Endothelial cell of umbilical vein (primary cell): ENCODE results near the gene ZNF813. TPM values are rescaled to one million over a fixed set of nuclear protein-coding genes. Genes with fewer than 3 reads are reported as not detected.

Experiments used
- BruUV-seq: library from RNA; stranded (reverse); fragments of 400-500 nt; replicated peaks from 2 replicates; lab custom pipeline; 2021; lab: Mats Ljungman, UMichigan
- CTCF ChIA-PET: fragments of 300-600, 350-600 bp; sonication (Branson Sonifier 250); formaldehyde crosslinking; loops from one replicate; lab custom pipeline; 2021; ENCODE audit warnings: antibody characterized with exemption, inconsistent platforms; lab: Charles Lee
- POLR2A ChIA-PET: fragments of 300-600, 350-600 bp; sonication (Branson Sonifier 250); formaldehyde crosslinking; loops from one replicate; lab custom pipeline; 2021; ENCODE audit warnings: antibody characterized with exemption, inconsistent platforms; lab: Charles Lee
- DNase-seq: peaks from one replicate; pipeline ENCODE4 v3.0.0-alpha.2; 2011; ENCODE audit warnings: low read depth, low spot score
- FAIRE-seq: peaks from 2 replicates; lab custom pipeline; 2011; peaks lifted over from hg19 to GRCh38; lab: Jason Lieb, UNC
- H2AFZ ChIP-seq: 2 replicates; pipeline ENCODE4 v1.6.0; 2012; ENCODE audit warnings: low read depth, low read length, control low read depth, inconsistent platforms
- H3K27ac ChIP-seq: 2 replicates; pipeline ENCODE4 v1.5.1; 2011; ENCODE audit warnings: low read depth, mild to moderate bottlenecking, control low read depth, low read length, moderate library complexity; ENCODE audit not compliant: insufficient read depth
- H3K27me3 ChIP-seq, 2 experiments: 2 replicates each; pipeline versions ENCODE4 v1.6.0 to v1.6.1; 2011; ENCODE audit warnings: low read length in 2 of 2, mixed read lengths in 1 of 2; ENCODE audit not compliant: control insufficient read depth in 2 of 2, insufficient read depth in 2 of 2
- H3K36me3 ChIP-seq, 2 experiments: 2 replicates in 1 of 2; 3 replicates in 1 of 2; pipeline ENCODE4 v1.5.1; 2011; ENCODE audit warnings: low read length in 2 of 2, mild to moderate bottlenecking in 1 of 2, moderate library complexity in 1 of 2; ENCODE audit not compliant: control insufficient read depth in 2 of 2, insufficient read depth in 2 of 2; ENCODE audit errors: extremely low read depth in 1 of 2
- H3K4me1 ChIP-seq: 3 replicates; pipeline ENCODE4 v1.5.1; 2011; ENCODE audit warnings: mild to moderate bottlenecking, low read length; ENCODE audit not compliant: control insufficient read depth, insufficient read depth; ENCODE audit errors: extremely low read depth
- H3K4me2 ChIP-seq: 2 replicates; pipeline ENCODE4 v1.6.1; 2011; ENCODE audit warnings: low read length, control low read depth, mixed read lengths; ENCODE audit not compliant: insufficient read depth
- H3K4me3 ChIP-seq, 3 experiments: fragments of 200-600 bp in 1 of 3; sonication (generic), shearing (Covaris generic) in 1 of 3; replicated peaks in 1 of 3; 2 replicates each; pipeline ENCODE4 v1.5.1; 2011 to 2016; ENCODE audit warnings: control low read depth in 3 of 3, low read length in 3 of 3, mild to moderate bottlenecking in 2 of 3, inconsistent platforms in 1 of 3, low read depth in 1 of 3, moderate library complexity in 1 of 3; ENCODE audit not compliant: insufficient read depth in 1 of 3
- H3K79me2 ChIP-seq: 2 replicates; pipeline ENCODE4 v1.6.0; 2012; ENCODE audit warnings: low read length, inconsistent platforms; ENCODE audit not compliant: control insufficient read depth, insufficient read depth
- H3K9ac ChIP-seq: replicated peaks from 2 replicates; pipeline ENCODE3; 2011; ENCODE audit warnings: low read length, control low read depth; ENCODE audit not compliant: insufficient read depth; ENCODE audit errors: extremely low read depth
- H3K9me1 ChIP-seq: replicated peaks from 3 replicates; pipeline ENCODE4 v1.6.0; 2011; ENCODE audit warnings: mild to moderate bottlenecking, low read length; ENCODE audit not compliant: control insufficient read depth, insufficient read depth; ENCODE audit errors: extremely low read depth
- H3K9me3 ChIP-seq: replicated peaks from 2 replicates; pipeline ENCODE4 v1.5.1; 2012; ENCODE audit warnings: low read length, inconsistent platforms; ENCODE audit not compliant: control insufficient read depth, insufficient read depth
- H4K20me1 ChIP-seq: replicated peaks from 2 replicates; pipeline ENCODE3; 2011; ENCODE audit warnings: mild to moderate bottlenecking, low read length; ENCODE audit not compliant: control insufficient read depth, insufficient read depth; ENCODE audit errors: extremely low read depth
- CTCF ChIP-seq, 2 donors: IDR thresholded peaks; 1 replicate in 1 of 2; 2 replicates in 1 of 2; pipeline ENCODE4 v1.5.1; 2011; ENCODE audit warnings: low read length in 2 of 2, mild to moderate bottlenecking in 2 of 2, moderate library complexity in 2 of 2, control low read depth in 1 of 2, inconsistent platforms in 1 of 2, low read depth in 1 of 2; ENCODE audit not compliant: insufficient read depth in 1 of 2; ENCODE audit errors: extremely low read depth in 1 of 2
- EZH2 ChIP-seq: IDR thresholded peaks from 2 replicates; pipeline ENCODE4 v1.6.1; 2012; ENCODE audit warnings: borderline replicate concordance, low read depth, mild to moderate bottlenecking, moderate library complexity, low read length, inconsistent platforms; ENCODE audit not compliant: severe bottlenecking
- FOS ChIP-seq: IDR thresholded peaks from 2 replicates; pipeline ENCODE4 v1.6.1; 2011; ENCODE audit warnings: mild to moderate bottlenecking, low read length, moderate library complexity, borderline replicate concordance; ENCODE audit not compliant: insufficient read depth
- GATA2 ChIP-seq: IDR thresholded peaks from 2 replicates; pipeline ENCODE4 v1.7.0; 2011; ENCODE audit warnings: low read depth, mild to moderate bottlenecking, moderate library complexity, mixed read lengths, low read length; ENCODE audit not compliant: insufficient read length, insufficient read depth
- JUN ChIP-seq: IDR thresholded peaks from 2 replicates; pipeline ENCODE4 v1.6.1; 2011; ENCODE audit warnings: borderline replicate concordance, low read depth; ENCODE audit not compliant: insufficient read length, insufficient read depth
- MAX ChIP-seq: IDR thresholded peaks from 2 replicates; pipeline ENCODE4 v1.6.1; 2011; ENCODE audit not compliant: insufficient read depth, insufficient read length
- MYC ChIP-seq: IDR thresholded peaks from one replicate; pipeline ENCODE4 v1.6.1; 2011; ENCODE audit warnings: mild to moderate bottlenecking, low read depth, low read length
- POLR2A ChIP-seq: IDR thresholded peaks from 2 replicates; pipeline ENCODE4 v1.6.1; 2012; ENCODE audit warnings: low read depth, mild to moderate bottlenecking, control low read depth, low read length
- POLR2AphosphoS5 ChIP-seq: IDR thresholded peaks from 2 replicates; pipeline ENCODE4 v1.6.1; 2012; ENCODE audit warnings: low read depth, mild to moderate bottlenecking, control low read depth, low read length, moderate library complexity; ENCODE audit not compliant: insufficient read depth
- dilution Hi-C: fragments of 300-500 bp; cut with MboI; formaldehyde crosslinking; loops from one replicate; pipeline ENCODE4 v1.15.0; 2019; ENCODE audit warnings: low sequenced_read_pairs; ENCODE audit not compliant: extremely low pct_ligation_motif_present
- intact Hi-C: fragments of 100-400 bp; cut with micrococcal nuclease; formaldehyde crosslinking; loops from one replicate; pipeline ENCODE4 v1.10.0; 2022
- polyA plus RNA-seq, 4 experiments: library from polyadenylated mRNA; depleted of rRNA in 3 of 4; stranded (reverse) in 3 of 4; unstranded in 1 of 4; fragments of >200 nt; gene quantifications; 2 replicates each; pipeline versions ENCODE4 v1.2.1 to v1.2.3, GENCODE V29; 2011 to 2012; ENCODE audit warnings: missing spikeins in 1 of 4
- total RNA-seq: library from RNA; stranded (reverse); gene quantifications from 2 replicates; pipeline ENCODE4 v1.2.3, GENCODE V29; 2021

Gene ZNF813
- total and polyA plus RNA-seq, 2 donors (not counting 3 experiments of a cell fraction or from before 2014, with no cell fraction given), result 0.47 to 2.3 TPM

GRCh38 chr19:53537121-53537520 lies 69.6 kb downstream of the ZNF813 start:
- Histone ChIP-seq H3K79me2 (no peaks in the 10 kb centered on the region), H3K27ac (no peak overlapping the region), H3K4me3 (peak overlapping the region in 2 of 3 experiments; percentile 63 to 64), H3K27me3 (no peaks in the 10 kb centered on the region), H3K4me2 (peak overlapping the region; percentile 42), H3K36me3 (no peaks in the 10 kb centered on the region), H3K4me1 (no peaks in the 10 kb centered on the region), H3K9ac (no peak overlapping the region), H3K9me1 (no peaks in the 10 kb centered on the region), H4K20me1 (no peaks in the 10 kb centered on the region), H2AFZ (peak overlapping the region; percentile 65), H3K9me3 (no peaks in the 10 kb centered on the region)
- dilution Hi-C loops, result no loop called here
- DNase-seq (no peak), FAIRE-seq (no peak)
- intact Hi-C loops, result no loop called here
- no TSS peak for BruUV-seq
- CTCF ChIA-PET, result interaction anchor here (1.4 kb wide), 1 partner anchor 112 kb away, joined by 3 read pairs; no protein-coding TSS in a partner anchor
- no peak for TF ChIP-seq POLR2AphosphoS5
- no peak for TF ChIP-seq MAX
- no peak for TF ChIP-seq EZH2
- TF ChIP-seq MYC, result no peak
- TF ChIP-seq FOS, result no peak
- no peak for TF ChIP-seq JUN
- no peak for TF ChIP-seq CTCF (IDR thresholded peaks at IDR 0.05; ENCODE audit: extremely low read depth in 1 of 2, insufficient read depth in 1 of 2, low read depth in 1 of 2, low read length in 2 of 2)
- TF ChIP-seq GATA2, result no peak
- TF ChIP-seq POLR2A, result no peak
- POLR2A ChIA-PET, result no interaction called here
